GM20000 (cell line): Measurements from ENCODE around the gene ADAMTS2.

Experiments used
- DNase-seq: peaks from one replicate; pipeline ENCODE4 v3.0.0; 2012; ENCODE audit warnings: low spot score
- TF ChIP-seq, protein P1 (sequence below): IDR thresholded peaks from 2 replicates; pipeline ENCODE4 v1.5.1; 2012; ENCODE audit warnings: mild to moderate bottlenecking, control low read depth; ENCODE audit errors: extremely low read depth, missing control alignments

Gene ADAMTS2

GRCh38 chr5:179153921-179154345, 191.3 kb downstream of the ADAMTS2 start:
- TF ChIP-seq, protein P1, sequence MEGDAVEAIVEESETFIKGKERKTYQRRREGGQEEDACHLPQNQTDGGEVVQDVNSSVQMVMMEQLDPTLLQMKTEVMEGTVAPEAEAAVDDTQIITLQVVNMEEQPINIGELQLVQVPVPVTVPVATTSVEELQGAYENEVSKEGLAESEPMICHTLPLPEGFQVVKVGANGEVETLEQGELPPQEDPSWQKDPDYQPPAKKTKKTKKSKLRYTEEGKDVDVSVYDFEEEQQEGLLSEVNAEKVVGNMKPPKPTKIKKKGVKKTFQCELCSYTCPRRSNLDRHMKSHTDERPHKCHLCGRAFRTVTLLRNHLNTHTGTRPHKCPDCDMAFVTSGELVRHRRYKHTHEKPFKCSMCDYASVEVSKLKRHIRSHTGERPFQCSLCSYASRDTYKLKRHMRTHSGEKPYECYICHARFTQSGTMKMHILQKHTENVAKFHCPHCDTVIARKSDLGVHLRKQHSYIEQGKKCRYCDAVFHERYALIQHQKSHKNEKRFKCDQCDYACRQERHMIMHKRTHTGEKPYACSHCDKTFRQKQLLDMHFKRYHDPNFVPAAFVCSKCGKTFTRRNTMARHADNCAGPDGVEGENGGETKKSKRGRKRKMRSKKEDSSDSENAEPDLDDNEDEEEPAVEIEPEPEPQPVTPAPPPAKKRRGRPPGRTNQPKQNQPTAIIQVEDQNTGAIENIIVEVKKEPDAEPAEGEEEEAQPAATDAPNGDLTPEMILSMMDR, result no peak
- DNase-seq, result no peak

GRCh38 chr5:179153341-179153901, 191.8 kb downstream of the ADAMTS2 start:
- TF ChIP-seq, protein P1, result no peak
- DNase-seq, result no peak

GRCh38 chr5:179152941-179153340, 192.3 kb downstream of the ADAMTS2 start:
- DNase-seq, result no peak
- TF ChIP-seq, protein P1, result no peak

DNA sequence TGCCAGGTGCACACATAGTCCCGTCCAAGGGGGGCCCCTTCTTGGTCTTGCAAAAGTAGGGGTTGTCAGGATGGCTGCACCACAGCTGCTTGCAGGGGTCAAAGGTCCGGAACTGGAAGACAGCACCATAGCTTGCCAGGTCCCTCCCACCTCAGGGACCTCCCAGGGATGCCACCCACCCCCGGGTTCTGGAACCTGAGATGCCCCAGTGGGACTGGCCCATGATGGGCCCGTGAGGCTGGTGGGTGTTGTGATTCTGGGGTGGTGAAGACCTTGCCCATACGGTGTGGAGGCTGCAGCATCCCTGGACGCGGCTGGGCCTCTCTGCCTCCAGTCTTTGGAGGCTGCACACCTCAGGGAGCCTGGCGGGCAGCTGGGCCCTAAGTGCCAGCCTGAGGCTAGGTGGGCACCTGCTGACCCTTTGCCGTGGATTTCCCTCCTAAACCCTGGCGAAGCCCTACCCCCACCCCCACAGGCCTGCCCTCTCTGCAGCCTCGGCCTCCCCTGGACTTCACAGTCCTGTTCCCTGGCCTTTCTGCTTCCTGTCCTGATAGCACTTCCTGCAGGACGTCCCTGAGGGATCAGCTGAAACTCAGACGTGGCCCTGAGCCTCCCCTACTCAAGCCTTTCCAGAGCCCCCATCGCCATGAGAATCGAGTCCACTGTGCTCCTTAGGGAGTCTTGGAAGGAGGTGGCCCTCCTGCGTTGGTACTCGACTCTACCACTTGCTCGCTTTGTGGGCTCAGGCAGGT, 192.9 kb downstream of the ADAMTS2 start:
- TF ChIP-seq, protein P1, result no peak
- no peak for DNase-seq

- DNase-seq, result no peak
- TF ChIP-seq, protein P1, result no peak
Measured at GRCh38 chr5:179151286-179152118, 193.8 kb downstream of the ADAMTS2 start.

DNA sequence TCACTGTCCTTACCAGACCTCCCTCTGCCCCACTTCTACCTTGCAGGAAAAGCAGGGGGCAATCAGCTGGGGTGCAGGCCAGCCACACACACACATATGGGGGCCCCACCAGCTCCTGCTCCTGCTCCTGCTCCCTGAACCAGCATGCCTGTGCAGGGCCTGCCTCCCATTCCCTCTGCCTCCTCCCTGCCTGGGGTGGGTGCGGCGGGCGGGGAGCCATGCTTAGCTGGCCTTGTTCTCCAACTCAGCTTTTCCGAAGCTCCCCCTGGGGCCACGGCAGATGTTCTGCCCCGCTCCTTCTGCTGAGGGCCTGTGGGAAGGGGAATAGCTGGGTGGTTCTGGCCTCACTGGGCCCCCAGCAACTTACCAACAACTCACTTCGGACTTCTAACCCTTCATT, 195.2 kb downstream of the ADAMTS2 start:
- TF ChIP-seq, protein P1, result no peak
- no peak for DNase-seq

GRCh38 chr5:179149278-179149677, 196.0 kb downstream of the ADAMTS2 start:
- TF ChIP-seq, protein P1, result no peak

More at GRCh38 chr5:179149278-179149677, 196.0 kb downstream of the ADAMTS2 start:
- no peak for DNase-seq
